C4-2B (cell line): ENCODE results near the gene CEP131.

Source experiments
- CTCF ChIP-seq: fragments of 450-650 bp; conservative IDR thresholded peaks from 2 replicates; pipeline ENCODE4 v1.5.1; 2017; ENCODE audit warnings: mild to moderate bottlenecking
- ZFX ChIP-seq: fragments of 450-650 bp; IDR thresholded peaks from 2 replicates; pipeline ENCODE4 v1.6.1; 2017

- TF ChIP-seq CTCF (no peak), ZFX (no peak)
Measured at GRCh38 chr17:81173762-81174155, 49.0 kb downstream of the CEP131 start.
